ENCODE results near the gene GOLGA6L1.

GRCh38 chr15:23081271-23081670 lies 55.4 kb downstream of the GOLGA6L1 start:
- no peak for TF ChIP-seq CTCF (optimal IDR thresholded peaks at IDR 0.05 in 1 of 3, IDR thresholded peaks at IDR 0.05 in 1 of 3, conservative IDR thresholded peaks at IDR 0.05 in 1 of 3; ENCODE audit: extremely low read depth in 1 of 3, insufficient read depth in 2 of 3, low read length in 3 of 3)
- no peak for TF ChIP-seq EZH2 (IDR thresholded peaks at IDR 0.05; ENCODE audit: low read length)

Data from keratinocyte (primary cell).